ENCODE data around the gene PAPOLG.
A peak's percentile ranks its signal among the peaks of the same experiment; 100 is the strongest.
"Not testable (repeated sequence)": the region's sequence is repeated elsewhere in the genome, so short reads cannot be mapped to it uniquely, and the experiment has no call there.

Gene PAPOLG

GRCh38 chr2:60775048-60775639, 19.1 kb downstream of the PAPOLG start:
- no peak for DNase-seq

GRCh38 chr2:60778352-60778751, 22.3 kb downstream of the PAPOLG start:
- DNase-seq, result no peak

DNA sequence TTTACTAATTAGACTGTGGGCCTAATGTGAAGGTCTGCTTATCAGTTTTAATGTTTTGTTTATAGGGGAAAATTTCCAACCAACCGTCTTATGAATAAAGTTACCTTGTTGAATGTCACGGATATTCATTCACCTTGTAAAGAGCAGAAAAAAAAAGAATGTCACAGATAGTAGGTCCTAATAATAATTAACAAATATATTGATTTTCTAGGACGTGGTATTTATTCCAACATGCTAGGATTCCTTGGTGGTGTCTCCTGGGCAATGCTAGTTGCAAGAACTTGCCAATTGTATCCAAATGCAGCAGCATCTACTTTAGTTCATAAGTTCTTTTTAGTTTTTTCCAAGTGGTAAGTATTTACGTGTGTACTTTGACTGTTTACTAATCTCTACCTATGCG, 23.4 kb downstream of the PAPOLG start:
- no peak for DNase-seq

GRCh38 chr2:60780721-60781120, 24.7 kb downstream of the PAPOLG start:
- DNase-seq, result peak in 1 of 2 donors; percentile 25

GRCh38 chr2:60793169-60793568, 37.1 kb downstream of the PAPOLG start:
- DNase-seq, result no peak

GRCh38 chr2:60794271-60794863, 38.3 kb downstream of the PAPOLG start:
- peak in 1 of 2 donors; percentile 23 for DNase-seq

DNA sequence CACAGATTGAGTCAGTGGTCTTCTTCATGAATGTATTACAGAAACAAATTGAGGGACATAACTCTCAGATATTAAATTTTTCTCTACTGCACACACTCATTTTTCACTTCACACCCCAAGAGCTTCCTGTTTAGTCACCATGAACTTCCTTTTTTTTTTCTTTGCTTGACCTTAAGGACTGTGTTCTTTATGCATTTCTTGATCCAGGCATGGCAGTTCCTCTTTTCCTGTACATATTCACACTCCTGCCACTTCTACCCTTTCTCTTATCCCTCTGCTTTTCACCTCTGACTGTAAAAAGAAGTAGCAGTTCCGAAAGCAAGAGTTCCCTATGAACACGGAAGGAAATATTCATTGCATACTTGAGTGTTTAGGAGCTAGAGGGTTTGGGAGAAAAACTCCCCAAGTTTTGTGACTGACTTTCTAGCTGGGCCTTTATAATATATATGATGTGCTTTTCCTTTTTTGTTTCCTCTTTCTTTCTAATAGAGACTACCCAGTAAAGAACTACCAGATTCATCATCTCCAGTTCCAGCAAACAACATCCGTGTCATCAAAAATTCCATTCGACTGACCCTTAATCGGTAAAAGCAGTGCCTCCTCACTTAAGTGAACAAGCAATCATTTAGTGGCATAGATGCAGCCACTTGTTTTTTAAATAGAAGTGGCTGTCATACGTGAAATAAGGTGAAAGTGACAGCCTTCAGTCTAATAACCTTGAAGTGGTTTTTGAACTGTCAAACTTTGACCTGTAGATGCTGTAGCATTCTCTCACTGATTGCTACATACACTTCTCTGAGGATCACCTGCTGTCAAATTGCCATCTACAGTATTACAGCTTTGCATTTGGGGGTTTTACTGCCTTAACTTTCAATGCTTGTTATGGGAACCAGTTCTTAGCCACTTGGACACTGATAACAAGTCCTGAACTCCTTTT, 40.8 kb downstream of the PAPOLG start:
- DNase-seq, result peak in 1 of 2 donors; percentile 13

DNA sequence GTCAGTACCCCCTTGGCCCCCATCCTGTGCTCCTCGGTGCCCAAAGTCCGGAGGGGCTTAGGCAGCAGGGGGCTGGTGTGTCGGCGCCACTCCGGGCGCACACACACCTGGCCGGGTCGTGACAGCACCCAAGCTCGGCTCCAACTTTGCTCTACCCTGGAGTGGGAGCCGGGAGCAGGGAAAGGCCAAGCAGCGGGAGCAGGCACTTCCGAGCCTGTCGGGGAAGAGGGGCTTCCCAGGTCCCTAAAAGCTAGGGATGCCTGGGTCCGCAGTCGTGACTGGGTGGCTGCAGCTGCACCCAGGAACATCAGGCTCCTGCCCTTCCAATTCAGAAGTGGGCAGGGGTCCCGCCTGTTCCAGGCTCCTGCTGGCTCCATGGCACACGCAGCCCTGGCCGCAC, 48.4 kb downstream of the PAPOLG start:
- DNase-seq, result no peak

DNA sequence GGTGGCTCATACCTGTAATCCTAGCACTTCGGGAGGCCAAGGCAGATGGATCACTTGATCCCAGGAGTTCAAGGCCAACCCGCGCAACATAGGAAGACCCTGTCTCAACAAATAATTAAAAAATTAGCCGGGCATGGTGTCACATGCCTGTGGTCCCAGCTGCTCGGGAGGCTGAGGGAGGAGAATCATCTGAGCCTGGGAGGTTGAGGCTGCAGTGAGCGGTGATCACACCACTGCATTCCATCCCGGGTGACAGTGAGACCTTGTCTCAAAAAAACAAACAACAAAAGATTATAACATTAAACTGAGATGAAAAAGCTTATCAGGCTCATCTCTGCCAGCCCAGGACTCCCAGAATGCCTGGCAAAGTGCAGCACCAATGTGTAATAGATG, 50.5 kb downstream of the PAPOLG start:
- no peak for DNase-seq

- DNase-seq, result no peak
Observed at GRCh38 chr2:60806988-60807681, 51.1 kb downstream of the PAPOLG start.

DNA sequence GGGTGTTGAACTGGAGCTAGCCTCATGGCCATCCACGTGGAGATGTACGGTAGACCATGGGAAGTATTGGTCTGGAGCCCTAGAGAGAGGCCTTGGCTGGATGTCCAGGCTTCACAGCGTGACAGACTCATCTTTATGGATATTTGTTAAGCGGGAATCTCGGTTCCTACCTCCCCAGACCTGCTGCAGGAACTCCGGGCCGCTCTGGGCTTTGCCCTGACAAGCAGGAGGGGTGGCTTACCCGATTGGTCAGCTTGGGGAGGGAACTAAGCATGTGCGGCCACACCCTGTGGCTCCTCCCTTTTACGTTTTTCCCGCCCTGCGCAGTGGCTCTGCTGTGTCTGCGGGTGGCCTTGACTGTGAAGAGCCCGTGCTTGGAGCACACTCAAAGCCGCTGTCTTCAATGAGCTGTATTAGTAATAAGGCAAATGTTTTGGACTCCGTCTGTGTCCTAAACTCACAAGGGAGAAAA, 52.3 kb downstream of the PAPOLG start:
- DNase-seq, result peak in 1 of 2 donors; percentile 23

DNA sequence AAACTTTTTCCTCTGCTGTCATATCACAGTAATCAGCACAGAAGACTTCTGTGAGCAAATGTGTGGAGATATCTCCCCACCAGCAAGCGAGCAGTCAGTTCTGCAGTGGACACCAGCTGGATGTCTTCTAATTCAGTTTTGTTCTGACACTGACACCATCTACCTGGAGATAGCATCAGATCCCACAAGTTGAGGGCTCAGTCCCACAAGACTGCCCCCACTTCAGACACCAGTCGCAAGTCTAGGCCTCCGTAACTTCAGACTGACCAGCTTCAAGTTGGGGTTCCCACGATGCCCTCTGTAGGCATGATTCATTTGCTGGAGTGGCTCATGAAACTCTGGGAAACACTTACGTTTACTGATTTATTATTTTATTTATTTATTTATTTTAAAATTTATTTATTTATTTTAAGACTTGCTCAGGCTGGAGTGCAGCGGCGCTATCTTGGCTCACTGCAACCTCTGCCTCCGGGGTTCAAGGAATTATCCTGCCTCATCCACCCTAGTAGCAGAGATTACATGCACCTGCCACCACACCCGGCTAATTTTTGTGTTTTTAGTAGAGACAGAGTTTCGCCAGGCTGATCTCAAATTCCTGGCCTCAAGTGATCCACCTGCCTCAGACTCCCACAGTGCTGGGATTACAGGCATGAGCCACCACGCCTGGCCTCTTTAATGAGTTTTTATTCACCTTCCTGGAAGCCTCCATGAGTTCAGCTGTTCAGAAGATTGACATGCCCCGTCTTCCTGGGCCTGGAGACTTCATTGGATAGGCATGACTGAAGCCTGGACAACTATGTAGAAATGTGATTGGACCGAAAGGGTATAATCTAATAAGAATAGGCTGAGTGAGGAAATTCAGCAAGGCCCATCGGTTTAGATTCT, 55.7 kb downstream of the PAPOLG start:
- no peak for DNase-seq

DNA sequence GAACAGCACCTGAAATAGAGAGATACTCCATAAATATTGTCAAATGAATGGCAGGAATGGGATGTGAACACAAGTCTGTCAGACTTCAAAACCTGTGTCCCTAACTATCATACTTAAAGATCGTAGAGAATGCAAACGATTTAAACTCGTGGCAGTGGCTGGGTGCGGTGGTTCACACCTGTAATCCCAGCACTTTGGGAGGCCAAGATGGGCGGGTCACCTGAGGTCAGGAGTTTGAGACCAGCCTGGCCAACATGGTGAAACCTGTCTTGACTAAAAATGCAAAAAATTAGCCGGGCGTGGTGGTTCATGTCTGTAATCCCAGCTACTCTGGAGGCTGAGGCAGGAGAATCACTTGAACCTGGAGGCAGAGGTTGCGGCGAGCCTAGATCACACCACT, 61.1 kb downstream of the PAPOLG start:
- not testable (repeated sequence) for DNase-seq

DNA sequence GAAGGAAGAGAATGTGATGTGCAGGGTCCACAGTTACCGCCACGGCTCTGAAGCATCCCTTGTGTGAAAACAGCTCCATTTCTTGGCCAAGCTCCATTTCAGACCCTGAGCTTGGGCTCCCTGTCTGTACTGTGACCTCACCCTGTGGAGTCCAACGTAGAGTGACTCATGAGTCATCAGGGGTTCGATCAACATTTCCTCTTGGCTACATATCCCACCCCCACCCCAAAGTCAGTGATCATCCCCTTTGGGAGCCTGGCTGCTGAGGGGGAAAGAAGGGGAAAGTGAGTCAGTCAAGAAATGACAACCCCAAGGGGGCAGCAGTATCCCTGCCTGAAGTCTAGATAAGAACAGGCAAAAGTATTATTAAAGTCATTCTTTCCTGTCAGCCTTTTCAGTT, 62.2 kb downstream of the PAPOLG start:
- no peak for DNase-seq

- DNase-seq, result no peak
Observed at GRCh38 chr2:60819155-60819862, 63.2 kb downstream of the PAPOLG start.

- no peak for DNase-seq
Observed at GRCh38 chr2:60819936-60820335, 63.9 kb downstream of the PAPOLG start.

DNA sequence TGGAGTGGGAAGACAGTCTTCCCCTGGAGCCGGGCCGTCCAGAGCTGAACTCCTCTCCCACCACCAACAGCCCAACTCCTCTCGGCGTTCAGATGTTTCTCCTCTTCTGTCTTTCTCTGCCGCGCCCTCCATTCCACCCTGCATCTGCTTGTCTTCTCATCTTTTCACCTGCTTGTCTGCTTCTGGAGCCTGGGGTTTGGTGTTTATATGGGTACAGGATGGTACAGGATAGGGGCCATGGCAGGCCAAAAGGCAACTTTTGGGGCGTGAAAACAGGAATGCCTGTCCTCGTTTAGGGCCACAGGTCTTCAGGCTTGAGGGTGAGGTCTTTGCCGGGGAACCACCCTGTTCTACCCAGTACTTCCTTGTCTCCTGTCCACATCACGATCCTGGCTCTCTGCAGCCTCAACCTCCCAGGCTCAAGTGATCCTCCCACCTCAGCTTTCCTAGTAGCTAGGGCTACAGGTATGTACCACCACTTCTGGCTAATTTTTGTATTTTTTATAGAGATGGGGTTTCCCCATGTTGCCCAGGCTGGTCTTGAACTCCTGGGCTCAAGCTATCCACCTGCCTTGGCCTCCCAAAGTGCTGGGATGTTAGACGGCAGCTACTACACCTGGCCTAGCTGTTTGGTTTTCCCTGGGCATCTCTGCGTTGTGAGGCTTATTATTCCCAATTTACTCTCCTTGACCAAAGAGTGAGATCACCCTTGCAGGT, 64.5 kb downstream of the PAPOLG start:
- no peak for DNase-seq

- DNase-seq, result no peak
Observed at GRCh38 chr2:60821133-60821469, 65.0 kb downstream of the PAPOLG start.

- no peak for DNase-seq
Observed at GRCh38 chr2:60821587-60822302, 65.7 kb downstream of the PAPOLG start.

DNA sequence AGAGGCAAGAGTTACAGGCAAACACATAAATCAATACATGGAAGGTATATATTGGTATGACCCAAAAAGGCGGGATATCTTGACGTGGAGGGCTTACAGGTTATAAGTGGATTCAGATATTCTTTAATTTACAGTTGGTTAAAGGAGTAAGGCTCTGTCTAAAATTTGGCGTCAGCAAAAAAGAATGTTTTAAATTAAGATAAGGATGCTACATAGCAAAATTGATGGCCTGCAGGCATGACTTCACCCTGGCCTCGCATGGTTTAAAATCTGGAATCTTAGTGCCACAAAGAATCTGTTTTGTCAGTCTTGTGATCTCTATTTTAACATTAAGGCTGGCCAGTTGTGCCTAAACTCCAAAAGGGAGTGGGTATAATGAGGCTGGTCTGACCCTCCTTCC, 66.9 kb downstream of the PAPOLG start:
- DNase-seq, result no peak

All from hippocampal formation (tissue), 2 donors.